ENCODE measurements around the gene GMPPA. TPM values are rescaled to one million over a fixed set of nuclear protein-coding genes. Genes with fewer than 3 reads are reported as not detected.
A peak's percentile ranks its signal among the peaks of the same experiment; 100 is the strongest.

GMPPA gene
- total RNA-seq, 1 donor from 2014 or later = 36.0 TPM

GRCh38 chr2:219474285-219475060, 24.2 kb upstream of the GMPPA start:
- no peak for TF ChIP-seq CTCF (IDR thresholded peaks at IDR 0.05; ENCODE audit: unreplicated experiment)
- DNase-seq (ENCODE audit: low spot score in 2 of 2, unreplicated experiment in 2 of 2) = no peak
- H3K27ac Mint-ChIP-seq = no peak overlapping the region
- H3K4me1 Mint-ChIP-seq = peaks cover 20% of the 10 kb centered on the region
- H3K4me3 Mint-ChIP-seq = no peak overlapping the region
- no peaks in the 10 kb centered on the region for H3K9me3 Mint-ChIP-seq
- no peaks in the 10 kb centered on the region for H3K27me3 Mint-ChIP-seq (ENCODE audit: low read depth)
- H3K36me3 Mint-ChIP-seq = peaks cover 3% of the 10 kb centered on the region

GRCh38 chr2:219475278-219475677, 23.4 kb upstream of the GMPPA start:
- H3K36me3 Mint-ChIP-seq = peaks cover 3% of the 10 kb centered on the region
- H3K4me3 Mint-ChIP-seq = no peak overlapping the region
- H3K4me1 Mint-ChIP-seq = peaks cover 20% of the 10 kb centered on the region
- no peaks in the 10 kb centered on the region for H3K9me3 Mint-ChIP-seq
- no peaks in the 10 kb centered on the region for H3K27me3 Mint-ChIP-seq (ENCODE audit: low read depth)
- no peak for DNase-seq (ENCODE audit: low spot score in 2 of 2, unreplicated experiment in 2 of 2)
- no peak for TF ChIP-seq CTCF (IDR thresholded peaks at IDR 0.05; ENCODE audit: unreplicated experiment)
- peak overlapping the region; percentile 56 for H3K27ac Mint-ChIP-seq

- Mint-ChIP-seq H3K36me3 (peaks cover 3% of the 10 kb centered on the region), H3K9me3 (no peaks in the 10 kb centered on the region), H3K4me3 (peak overlapping the region; percentile 61), H3K27me3 (ENCODE audit: low read depth) (peaks cover 4% of the 10 kb centered on the region), H3K4me1 (peaks cover 20% of the 10 kb centered on the region), H3K27ac (peak overlapping the region; percentile 56)
- TF ChIP-seq CTCF (IDR thresholded peaks at IDR 0.05; ENCODE audit: unreplicated experiment) = peak; percentile 88
- DNase-seq (ENCODE audit: low spot score in 2 of 2, unreplicated experiment in 2 of 2) = peak; percentile 66 to 84
Observed at GRCh38 chr2:219475697-219476651, 22.7 kb upstream of the GMPPA start.

- Mint-ChIP-seq H3K27me3 (ENCODE audit: low read depth) (peaks cover 8% of the 10 kb centered on the region), H3K27ac (no peak overlapping the region), H3K36me3 (peaks cover 2% of the 10 kb centered on the region), H3K9me3 (no peaks in the 10 kb centered on the region), H3K4me3 (peak overlapping the region; percentile 61), H3K4me1 (peaks cover 20% of the 10 kb centered on the region)
- DNase-seq (ENCODE audit: low spot score in 2 of 2, unreplicated experiment in 2 of 2) = no peak
- TF ChIP-seq CTCF (IDR thresholded peaks at IDR 0.05; ENCODE audit: unreplicated experiment) = no peak
Observed at GRCh38 chr2:219476652-219477151, 22.0 kb upstream of the GMPPA start.

GRCh38 chr2:219477179-219477578, 21.5 kb upstream of the GMPPA start:
- DNase-seq (ENCODE audit: low spot score in 2 of 2, unreplicated experiment in 2 of 2) = no peak
- no peak for TF ChIP-seq CTCF (IDR thresholded peaks at IDR 0.05; ENCODE audit: unreplicated experiment)
- H3K9me3 Mint-ChIP-seq = no peaks in the 10 kb centered on the region
- H3K27ac Mint-ChIP-seq = no peak overlapping the region
- H3K4me1 Mint-ChIP-seq = peaks cover 20% of the 10 kb centered on the region
- peaks cover 12% of the 10 kb centered on the region for H3K27me3 Mint-ChIP-seq (ENCODE audit: low read depth)
- H3K36me3 Mint-ChIP-seq = peaks cover 2% of the 10 kb centered on the region
- peak overlapping the region; percentile 61 for H3K4me3 Mint-ChIP-seq

Data from mesothelial cell of epicardium (in vitro differentiated cells).